Hepatocyte (in vitro differentiated cells): ENCODE measurements around the gene USP36. TPM values are rescaled to one million over a fixed set of nuclear protein-coding genes. Genes with fewer than 3 reads are reported as not detected.

Source experiments
- DNase-seq: peaks from one replicate; pipeline ENCODE4 v3.0.0-alpha.2; 2016; ENCODE audit warnings: low spot score
- H2AFZ ChIP-seq: fragments of 200-600 bp; sonication (generic); 2 replicates; pipeline ENCODE4 v1.6.0; 2016; ENCODE audit warnings: antibody characterized with exemption, mild to moderate bottlenecking
- H3K27ac ChIP-seq: fragments of 200-600 bp; sonication (generic); 2 replicates; pipeline ENCODE4 v1.5.1; 2016; ENCODE audit warnings: mild to moderate bottlenecking
- H3K27me3 ChIP-seq: fragments of 200-600 bp; sonication (generic); 2 replicates; pipeline ENCODE4 v1.6.1; 2016
- H3K36me3 ChIP-seq: fragments of 200-600 bp; sonication (generic); replicated peaks from 2 replicates; pipeline ENCODE4 v1.5.1; 2016; ENCODE audit warnings: low read depth; ENCODE audit not compliant: insufficient read depth
- H3K4me1 ChIP-seq: fragments of 200-600 bp; sonication (generic); 2 replicates; pipeline ENCODE4 v1.5.1; 2016; ENCODE audit warnings: mild to moderate bottlenecking, moderate library complexity; ENCODE audit not compliant: insufficient read depth
- H3K4me2 ChIP-seq: fragments of 200-600 bp; sonication (generic); 2 replicates; pipeline ENCODE4 v1.6.0; 2016
- H3K4me3 ChIP-seq: fragments of 200-600 bp; sonication (generic); 2 replicates; pipeline ENCODE4 v1.5.1; 2016; ENCODE audit warnings: mild to moderate bottlenecking
- H3K79me2 ChIP-seq: fragments of 200-600 bp; sonication (generic); 2 replicates; pipeline ENCODE4 v1.6.0; 2017; ENCODE audit warnings: mild to moderate bottlenecking
- H3K9me2 ChIP-seq: fragments of 200-600 bp; sonication (generic); replicated peaks from 2 replicates; pipeline ENCODE4 v1.6.0; 2017; ENCODE audit warnings: mild to moderate bottlenecking; ENCODE audit not compliant: insufficient read depth
- H3K9me3 ChIP-seq: fragments of 200-600 bp; sonication (generic); 2 replicates; pipeline ENCODE4 v1.5.1; 2016; ENCODE audit warnings: low read depth, mild to moderate bottlenecking
- H4K20me1 ChIP-seq: fragments of 200-600 bp; sonication (generic); 2 replicates; pipeline ENCODE4 v1.6.0; 2016; ENCODE audit warnings: mild to moderate bottlenecking; ENCODE audit not compliant: insufficient read depth, poor library complexity, severe bottlenecking
- CTCF ChIP-seq: fragments of 200-600 bp; sonication (generic); IDR thresholded peaks from 2 replicates; pipeline ENCODE4 v1.5.1; 2016; ENCODE audit warnings: antibody characterized with exemption, mild to moderate bottlenecking; ENCODE audit not compliant: poor library complexity
- EZH2 ChIP-seq: fragments of 200-600 bp; sonication (generic); IDR thresholded peaks from 2 replicates; pipeline ENCODE4 v1.6.1; 2016; ENCODE audit warnings: antibody characterized with exemption, mild to moderate bottlenecking, borderline replicate concordance
- EZH2phosphoT487 ChIP-seq: fragments of 200-600 bp; sonication (generic); IDR thresholded peaks from one replicate; pipeline ENCODE4 v1.6.1; 2018; ENCODE audit warnings: antibody characterized with exemption, mild to moderate bottlenecking, low read depth, moderate library complexity; ENCODE audit not compliant: unreplicated experiment, severe bottlenecking
- WGBS: methylation state at CpG from one replicate; pipeline ENCODE4 v1.1.6; 2016; ENCODE audit warnings: low lambda C conversion rate; ENCODE audit errors: missing lambda C conversion rate; 5-methylcytosine and 5-hydroxymethylcytosine counted together
- polyA plus RNA-seq: library from polyadenylated mRNA; unstranded; fragments of >200 nt; fragmentation: Nextera tagmentation; extraction: Ambion mirVana; gene quantifications from 2 replicates; pipeline ENCODE4 v1.2.1, GENCODE V29; 2016
- total RNA-seq: library from RNA; depleted of rRNA; stranded (reverse); fragments of >200 nt; gene quantifications from 2 replicates; pipeline ENCODE4 v1.2.3, GENCODE V29; 2014

The USP36 gene
- total and polyA plus RNA-seq, 2 experiments from 2014 or later: 17.7 to 26.2 TPM

DNA sequence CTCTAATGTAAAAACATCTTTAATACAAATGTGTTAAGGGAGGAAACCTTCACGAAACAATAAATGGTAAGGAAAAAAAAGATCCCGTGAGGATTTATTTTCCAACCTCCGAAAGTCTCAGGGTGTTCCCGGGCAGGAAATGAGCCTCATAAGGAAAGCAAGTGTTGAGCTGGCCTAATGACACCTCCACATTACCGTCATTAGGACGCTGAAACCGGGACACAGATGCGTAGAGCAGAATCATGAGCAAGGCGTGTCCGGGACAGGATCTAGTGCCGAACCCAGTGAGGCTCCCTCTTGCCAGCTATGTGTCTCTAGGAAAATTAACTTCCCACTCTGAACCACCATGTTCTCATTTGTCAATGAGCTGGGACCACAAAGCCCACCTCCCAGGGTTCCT is 35.8 kb downstream of the USP36 start:
- Histone ChIP-seq H3K36me3 (no peaks in the 10 kb centered on the region), H2AFZ (no peak overlapping the region), H3K4me2 (no peak overlapping the region), H4K20me1 (no peaks in the 10 kb centered on the region), H3K9me2 (no peaks in the 10 kb centered on the region), H3K4me3 (no peak overlapping the region), H3K4me1 (no peaks in the 10 kb centered on the region), H3K9me3 (no peaks in the 10 kb centered on the region), H3K27ac (no peak overlapping the region), H3K79me2 (no peaks in the 10 kb centered on the region), H3K27me3 (no peaks in the 10 kb centered on the region)
- WGBS: 95% methylated on average over 11 of the region's 11 CpGs
- TF ChIP-seq EZH2 (no peak), EZH2phosphoT487 (no peak), CTCF (no peak)
- no peak for DNase-seq

GRCh38 chr17:78803186-78803845 is 37.3 kb downstream of the USP36 start:
- H3K4me2 ChIP-seq: no peak overlapping the region
- WGBS: 97% methylated on average over 21 of the region's 21 CpGs
- no peaks in the 10 kb centered on the region for H3K9me2 ChIP-seq
- no peak overlapping the region for H3K27ac ChIP-seq
- H3K4me3 ChIP-seq: no peak overlapping the region
- H3K9me3 ChIP-seq: no peaks in the 10 kb centered on the region
- no peaks in the 10 kb centered on the region for H4K20me1 ChIP-seq
- no peaks in the 10 kb centered on the region for H3K4me1 ChIP-seq
- TF ChIP-seq CTCF (no peak), EZH2 (no peak), EZH2phosphoT487 (no peak)
- no peaks in the 10 kb centered on the region for H3K27me3 ChIP-seq
- no peaks in the 10 kb centered on the region for H3K79me2 ChIP-seq
- no peak for DNase-seq
- no peaks in the 10 kb centered on the region for H3K36me3 ChIP-seq
- H2AFZ ChIP-seq: no peak overlapping the region

DNA sequence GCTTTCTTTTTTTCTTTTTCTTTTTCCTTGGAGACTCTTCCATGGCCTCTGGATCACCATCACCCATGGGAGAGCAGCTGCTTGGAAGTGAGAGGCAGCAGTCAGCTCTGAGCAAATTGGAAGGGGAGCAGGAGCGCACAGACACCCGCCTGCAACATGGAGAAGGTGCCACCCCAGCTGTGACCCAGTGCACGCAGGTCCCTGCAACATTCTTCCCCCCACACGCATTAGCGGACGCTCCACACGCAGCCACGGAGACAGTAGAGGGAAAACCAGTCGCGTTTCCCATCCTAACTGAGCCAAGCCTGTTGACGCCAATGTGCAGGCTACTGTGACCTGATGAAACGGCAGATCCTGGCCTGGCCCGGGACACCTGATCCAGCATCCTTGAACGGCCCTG is 38.2 kb downstream of the USP36 start:
- H3K79me2 ChIP-seq: no peaks in the 10 kb centered on the region
- WGBS: 94% methylated on average over 14 of the region's 14 CpGs
- no peaks in the 10 kb centered on the region for H3K27me3 ChIP-seq
- no peaks in the 10 kb centered on the region for H3K4me1 ChIP-seq
- no peaks in the 10 kb centered on the region for H3K9me2 ChIP-seq
- no peak overlapping the region for H3K4me2 ChIP-seq
- no peak overlapping the region for H2AFZ ChIP-seq
- H4K20me1 ChIP-seq: no peaks in the 10 kb centered on the region
- no peaks in the 10 kb centered on the region for H3K36me3 ChIP-seq
- TF ChIP-seq EZH2phosphoT487: no peak
- no peak for TF ChIP-seq CTCF
- no peak for TF ChIP-seq EZH2
- H3K4me3 ChIP-seq: no peak overlapping the region
- no peaks in the 10 kb centered on the region for H3K9me3 ChIP-seq
- H3K27ac ChIP-seq: no peak overlapping the region
- no peak for DNase-seq

DNA sequence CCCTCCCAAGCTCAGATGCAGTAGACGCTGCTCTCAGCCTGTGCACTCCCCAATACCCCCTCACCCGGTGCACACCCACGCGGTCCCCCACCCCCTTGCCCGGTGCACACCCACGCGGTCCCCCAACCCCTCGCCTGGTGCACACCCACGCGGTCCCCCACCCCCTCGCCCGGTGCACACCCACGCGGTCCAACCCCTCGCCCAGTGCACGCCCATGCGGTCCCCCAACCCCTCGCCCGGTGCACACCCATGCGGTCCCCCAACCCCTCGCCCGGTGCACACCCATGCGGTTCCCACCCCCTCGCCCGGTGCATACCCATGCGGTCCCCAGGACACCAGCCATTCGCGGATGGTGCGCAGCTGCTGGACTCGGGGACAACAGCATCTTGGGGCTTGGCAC is 38.6 kb downstream of the USP36 start:
- H4K20me1 ChIP-seq: no peaks in the 10 kb centered on the region
- DNase-seq: no peak
- H2AFZ ChIP-seq: no peak overlapping the region
- no peak overlapping the region for H3K27ac ChIP-seq
- TF ChIP-seq CTCF (no peak), EZH2phosphoT487 (no peak), EZH2 (no peak)
- 100% methylated on average over 5 of the region's 30 CpGs for WGBS
- no peaks in the 10 kb centered on the region for H3K79me2 ChIP-seq
- no peaks in the 10 kb centered on the region for H3K27me3 ChIP-seq
- no peak overlapping the region for H3K4me3 ChIP-seq
- H3K9me3 ChIP-seq: no peaks in the 10 kb centered on the region
- no peaks in the 10 kb centered on the region for H3K4me1 ChIP-seq
- no peaks in the 10 kb centered on the region for H3K9me2 ChIP-seq
- no peaks in the 10 kb centered on the region for H3K36me3 ChIP-seq
- no peak overlapping the region for H3K4me2 ChIP-seq
